Neural progenitor cell (in vitro differentiated cells): ENCODE results near the gene PLK5. TPM values are rescaled to one million over a fixed set of nuclear protein-coding genes. Genes with fewer than 3 reads are reported as not detected.
A peak's percentile ranks its signal among the peaks of the same experiment; 100 is the strongest.

ENCODE experiments used
- DNase-seq: peaks from one replicate; pipeline ENCODE4 v3.0.0-alpha.2; 2016; ENCODE audit warnings: low spot score
- H2AFZ ChIP-seq: fragments of 200-600 bp; sonication (generic); replicated peaks from 2 replicates; pipeline ENCODE4 v1.6.1; 2016; ENCODE audit warnings: antibody characterized with exemption
- H3F3A ChIP-seq: fragments of 200-600 bp; sonication (generic); 2 replicates; pipeline ENCODE4 v1.6.1; 2016; ENCODE audit warnings: antibody characterized with exemption, low read depth
- H3K27ac ChIP-seq: fragments of 200-600 bp; sonication (generic); 2 replicates; pipeline ENCODE4 v1.5.1; 2016; ENCODE audit warnings: mild to moderate bottlenecking
- H3K27me3 ChIP-seq: fragments of 200-600 bp; sonication (generic); 2 replicates; pipeline ENCODE4 v1.6.1; 2016; ENCODE audit warnings: mild to moderate bottlenecking, moderate library complexity
- H3K36me3 ChIP-seq: fragments of 200-600 bp; sonication (generic); 2 replicates; pipeline ENCODE4 v1.5.1; 2016
- H3K4me1 ChIP-seq: fragments of 200-600 bp; sonication (generic); 2 replicates; pipeline ENCODE4 v1.6.1; 2016; ENCODE audit warnings: mixed run types
- H3K4me2 ChIP-seq: fragments of 200-600 bp; sonication (generic); 2 replicates; pipeline ENCODE4 v1.6.1; 2016
- H3K4me3 ChIP-seq: fragments of 200-600 bp; sonication (generic); 2 replicates; pipeline ENCODE4 v1.5.1; 2016
- H3K79me2 ChIP-seq: fragments of 200-600 bp; sonication (generic); 2 replicates; pipeline ENCODE4 v1.6.1; 2016; ENCODE audit warnings: low read depth
- H3K9ac ChIP-seq: fragments of 200-600 bp; sonication (generic); 2 replicates; pipeline ENCODE4 v1.6.1; 2016
- H3K9me3 ChIP-seq: fragments of 200-600 bp; sonication (generic); 2 replicates; pipeline ENCODE4 v1.5.1; 2016; ENCODE audit warnings: low read depth
- H4K20me1 ChIP-seq: fragments of 200-600 bp; sonication (generic); 2 replicates; pipeline ENCODE4 v1.6.1; 2016; ENCODE audit warnings: low read depth
- H3K27ac Mint-ChIP-seq: 3 replicates; pipeline ENCODE4 v1.8.0; 2021; ENCODE audit warnings: mixed read lengths
- H3K27me3 Mint-ChIP-seq: 2 replicates; pipeline ENCODE4 v1.8.0; 2022; ENCODE audit warnings: low read depth, mild to moderate bottlenecking, inconsistent platforms, moderate library complexity, mixed read lengths; ENCODE audit not compliant: insufficient read depth
- H3K36me3 Mint-ChIP-seq: 3 replicates; pipeline ENCODE4 v1.8.0; 2021; ENCODE audit warnings: mixed read lengths
- H3K4me1 Mint-ChIP-seq: 3 replicates; pipeline ENCODE4 v1.8.0; 2021; ENCODE audit warnings: mixed read lengths
- H3K4me3 Mint-ChIP-seq: 3 replicates; pipeline ENCODE4 v1.8.0; 2021; ENCODE audit warnings: mild to moderate bottlenecking, moderate library complexity, mixed read lengths
- H3K9me3 Mint-ChIP-seq: 3 replicates; pipeline ENCODE4 v1.8.0; 2020; ENCODE audit warnings: mixed read lengths
- CTCF ChIP-seq: fragments of 200-600 bp; sonication (generic); IDR thresholded peaks from 2 replicates; pipeline ENCODE4 v1.5.1; 2017; ENCODE audit warnings: antibody characterized with exemption, mild to moderate bottlenecking
- EZH2 ChIP-seq: fragments of 200-600 bp; sonication (generic); IDR thresholded peaks from 2 replicates; pipeline ENCODE4 v1.6.1; 2017; ENCODE audit warnings: antibody characterized with exemption, mild to moderate bottlenecking, moderate library complexity
- EZH2phosphoT487 ChIP-seq: fragments of 200-600 bp; sonication (generic); IDR thresholded peaks from 2 replicates; pipeline ENCODE4 v1.6.1; 2017; ENCODE audit warnings: antibody characterized with exemption
- total RNA-seq: library from RNA; depleted of rRNA; stranded (reverse); fragments of >200 nt; gene quantifications from 2 replicates; pipeline ENCODE4 v1.2.3, GENCODE V29; 2015; ENCODE audit warnings: low replicate concordance

Gene PLK5
- total RNA-seq, 1 donor from 2014 or later, result not detected

GRCh38 chr19:1491849-1492170 lies 32.1 kb upstream of the PLK5 start:
- Histone ChIP-seq H3F3A (peaks cover 7% of the 10 kb centered on the region), H4K20me1 (peaks cover 9% of the 10 kb centered on the region), H3K4me1 (peaks cover 12% of the 10 kb centered on the region), H3K27me3 (peaks cover 36% of the 10 kb centered on the region), H3K4me3 (peak overlapping the region; percentile 56), H3K27ac (no peak overlapping the region), H3K36me3 (no peaks in the 10 kb centered on the region), H3K4me2 (peak overlapping the region; percentile 86), H2AFZ (no peak overlapping the region), H3K9ac (no peak overlapping the region), H3K79me2 (no peaks in the 10 kb centered on the region), H3K9me3 (no peaks in the 10 kb centered on the region)
- Mint-ChIP-seq H3K9me3 (no peaks in the 10 kb centered on the region), H3K27me3 (peaks cover 11% of the 10 kb centered on the region), H3K36me3 (peaks cover 1% of the 10 kb centered on the region), H3K4me3 (peak overlapping the region; percentile 84), H3K27ac (no peak overlapping the region), H3K4me1 (peaks cover 21% of the 10 kb centered on the region)
- DNase-seq, result no peak
- TF ChIP-seq CTCF (no peak), EZH2 (no peak), EZH2phosphoT487 (no peak)

DNA sequence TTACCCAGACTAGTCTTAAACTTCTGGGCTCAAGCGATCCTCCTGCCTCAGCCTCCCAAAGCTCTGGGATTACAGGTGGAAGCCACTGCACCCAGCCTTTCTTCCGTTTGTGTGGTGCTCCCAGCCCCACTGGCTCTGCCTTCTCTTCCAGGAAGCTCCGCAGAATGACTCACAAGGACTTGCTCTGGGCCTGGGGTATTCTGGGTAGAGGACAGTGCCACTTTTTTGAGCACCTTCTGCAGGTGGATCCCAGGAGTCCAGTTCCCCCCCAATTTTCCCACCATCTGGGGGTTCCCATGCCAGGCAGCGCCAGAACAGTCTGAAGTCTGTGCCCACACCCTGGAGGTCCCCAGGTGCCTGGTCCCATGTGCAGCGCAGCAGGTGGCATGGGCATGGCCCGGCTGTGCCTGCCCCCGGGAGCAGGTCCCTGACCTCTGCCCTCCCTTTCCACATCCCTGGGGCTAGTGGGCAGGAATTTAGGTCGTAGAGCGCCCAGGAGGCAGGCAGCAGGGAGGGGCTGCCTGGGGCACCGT lies 31.3 kb upstream of the PLK5 start:
- peaks cover 13% of the 10 kb centered on the region for H3K27me3 Mint-ChIP-seq
- Histone ChIP-seq H3K27me3 (peaks cover 36% of the 10 kb centered on the region), H3K27ac (no peak overlapping the region), H3K9ac (no peak overlapping the region), H3K4me3 (no peak overlapping the region), H3K79me2 (no peaks in the 10 kb centered on the region), H2AFZ (no peak overlapping the region), H4K20me1 (peaks cover 9% of the 10 kb centered on the region), H3K4me2 (no peak overlapping the region), H3K4me1 (peaks cover 12% of the 10 kb centered on the region), H3F3A (peaks cover 7% of the 10 kb centered on the region), H3K36me3 (no peaks in the 10 kb centered on the region), H3K9me3 (no peaks in the 10 kb centered on the region)
- H3K4me1 Mint-ChIP-seq, result peaks cover 22% of the 10 kb centered on the region
- no peak for TF ChIP-seq CTCF
- TF ChIP-seq EZH2, result no peak
- TF ChIP-seq EZH2phosphoT487, result no peak
- H3K9me3 Mint-ChIP-seq, result no peaks in the 10 kb centered on the region
- peak overlapping the region; percentile 84 for H3K4me3 Mint-ChIP-seq
- no peak for DNase-seq
- no peak overlapping the region for H3K27ac Mint-ChIP-seq
- peaks cover 1% of the 10 kb centered on the region for H3K36me3 Mint-ChIP-seq

GRCh38 chr19:1494115-1494815 lies 29.6 kb upstream of the PLK5 start:
- Histone ChIP-seq H3K79me2 (no peaks in the 10 kb centered on the region), H3K9ac (no peak overlapping the region), H3K4me3 (no peak overlapping the region), H2AFZ (no peak overlapping the region), H3F3A (peaks cover 12% of the 10 kb centered on the region), H4K20me1 (peaks cover 9% of the 10 kb centered on the region), H3K4me2 (no peak overlapping the region), H3K27ac (no peak overlapping the region), H3K4me1 (peaks cover 15% of the 10 kb centered on the region), H3K36me3 (no peaks in the 10 kb centered on the region), H3K27me3 (peaks cover 36% of the 10 kb centered on the region), H3K9me3 (no peaks in the 10 kb centered on the region)
- Mint-ChIP-seq H3K27ac (no peak overlapping the region), H3K4me1 (peaks cover 23% of the 10 kb centered on the region), H3K36me3 (peaks cover 1% of the 10 kb centered on the region), H3K27me3 (peaks cover 17% of the 10 kb centered on the region), H3K9me3 (no peaks in the 10 kb centered on the region), H3K4me3 (no peak overlapping the region)
- DNase-seq, result no peak
- TF ChIP-seq CTCF, result no peak
- no peak for TF ChIP-seq EZH2
- no peak for TF ChIP-seq EZH2phosphoT487
